GM12878 (cell line): Measurements from ENCODE around the gene GLT8D2. TPM values are rescaled to one million over a fixed set of nuclear protein-coding genes. Genes with fewer than 3 reads are reported as not detected.

Experiments used
- ATAC-seq: fragments of 200-7000 bp; cut with Tn5 transposase; 3 replicates; pipeline ENCODE4 v1.9.1; 2020; ENCODE audit warnings: mild to moderate bottlenecking, moderate library complexity
- BruUV-seq: library from RNA; stranded (reverse); fragments of 400-500 nt; replicated peaks from 2 replicates; lab custom pipeline; 2021; lab: Mats Ljungman, UMichigan
- CTCF ChIA-PET: fragments of 300-600 bp; sonication (Branson Sonifier 250); formaldehyde crosslinking; extraction: SDS; loops from one replicate; lab custom pipeline; 2021; ENCODE audit warnings: inconsistent platforms; lab: Yijun Ruan, JAX
- POLR2A ChIA-PET: fragments of 350-600 bp; formaldehyde crosslinking; extraction: SDS; loops from one replicate; lab custom pipeline; 2021; ENCODE audit warnings: inconsistent platforms; lab: Charles Lee
- RAD21 ChIA-PET: fragments of 300-600 bp; sonication (Branson Sonifier 250); formaldehyde crosslinking; loops from one replicate; lab custom pipeline; 2023; ENCODE audit warnings: antibody characterized with exemption; ENCODE audit not compliant: unreplicated experiment; lab: Charles Lee
- SMC1A ChIA-PET: fragments of 300-600 bp; sonication (Branson Sonifier 250); formaldehyde crosslinking; loops from one replicate; lab custom pipeline; 2023; ENCODE audit not compliant: unreplicated experiment, uncharacterized antibody; lab: Charles Lee
- DNase-seq: peaks from one replicate; pipeline ENCODE4 v3.0.0-alpha.2; 2011; ENCODE audit warnings: low read depth, low spot score
- FAIRE-seq: peaks from 3 replicates; lab custom pipeline; 2011; peaks lifted over from hg19 to GRCh38; lab: Jason Lieb, UNC
- H2AFZ ChIP-seq: 2 replicates; pipeline ENCODE4 v1.6.0; 2011; ENCODE audit warnings: low read depth, low read length, control low read depth; ENCODE audit not compliant: control insufficient read depth
- H3K27ac ChIP-seq: 2 replicates; pipeline ENCODE4 v1.5.1; 2011; ENCODE audit warnings: control low read depth; ENCODE audit not compliant: control insufficient read depth, insufficient read depth
- H3K27me3 ChIP-seq, 2 experiments: replicated peaks in 1 of 2; 2 replicates each; pipeline versions ENCODE4 v1.6.0 to v1.6.1; 2011; ENCODE audit warnings: low read length in 1 of 2; ENCODE audit not compliant: control insufficient read depth in 2 of 2, insufficient read depth in 2 of 2
- H3K36me3 ChIP-seq, 2 experiments: 2 replicates each; pipeline ENCODE4 v1.5.1; 2011; ENCODE audit warnings: low read length in 1 of 2; ENCODE audit not compliant: control insufficient read depth in 2 of 2, insufficient read depth in 2 of 2
- H3K4me1 ChIP-seq: 2 replicates; pipeline ENCODE4 v1.6.1; 2011; ENCODE audit warnings: mild to moderate bottlenecking, low read length, moderate library complexity, mixed read lengths; ENCODE audit not compliant: control insufficient read depth, insufficient read depth
- H3K4me2 ChIP-seq: 2 replicates; pipeline ENCODE4 v1.6.0; 2011; ENCODE audit warnings: control low read depth; ENCODE audit not compliant: control insufficient read depth, insufficient read depth
- H3K4me3 ChIP-seq: fragments of 200-600 bp; sonication (generic); 2 replicates; pipeline ENCODE4 v1.5.1; 2016
- H3K79me2 ChIP-seq: 2 replicates; pipeline ENCODE4 v1.6.0; 2011; ENCODE audit warnings: low read length; ENCODE audit not compliant: control insufficient read depth, insufficient read depth
- H3K9ac ChIP-seq: 2 replicates; pipeline ENCODE4 v1.8.0; 2011; ENCODE audit warnings: low read length, control low read depth, mixed read lengths; ENCODE audit not compliant: control insufficient read depth, insufficient read depth
- H3K9me3 ChIP-seq: replicated peaks from 3 replicates; pipeline ENCODE4 v1.5.1; 2011; ENCODE audit warnings: mild to moderate bottlenecking, low read length; ENCODE audit not compliant: control insufficient read depth, insufficient read depth
- H4K20me1 ChIP-seq: 2 replicates; pipeline ENCODE4 v1.6.0; 2011; ENCODE audit not compliant: control insufficient read depth, insufficient read depth
- BACH1 ChIP-seq: fragments of 450-650 bp; IDR thresholded peaks from 2 replicates; pipeline ENCODE4 v1.6.1; 2017; ENCODE audit warnings: mild to moderate bottlenecking, borderline replicate concordance
- CUX1 ChIP-seq: IDR thresholded peaks from 2 replicates; pipeline ENCODE4 v1.6.1; 2012; ENCODE audit warnings: improper control_type of control experiment, low read depth, low read length; ENCODE audit not compliant: insufficient replicate concordance
- HCFC1 ChIP-seq: fragments of 150-350 bp; IDR thresholded peaks from 2 replicates; pipeline ENCODE4 v1.6.1; 2014; ENCODE audit warnings: low read length
- IKZF1 ChIP-seq: fragments of 450-650 bp; conservative IDR thresholded peaks from 2 replicates; pipeline ENCODE4 v1.6.1; 2017; ENCODE audit warnings: antibody characterized with exemption, mild to moderate bottlenecking
- MAX ChIP-seq: IDR thresholded peaks from 2 replicates; pipeline ENCODE4 v1.6.1; 2012; ENCODE audit warnings: low read depth, low read length, improper control_type of control experiment
- MXI1 ChIP-seq: fragments of 150-350 bp; IDR thresholded peaks from 2 replicates; pipeline ENCODE4 v1.6.1; 2011; ENCODE audit warnings: low read depth, mild to moderate bottlenecking, inconsistent platforms, low read length, improper control_type of control experiment
- RCOR1 ChIP-seq: conservative IDR thresholded peaks from 2 replicates; pipeline ENCODE4 v1.6.1; 2012; ENCODE audit warnings: low read depth, low read length, improper control_type of control experiment
- USF1 ChIP-seq: IDR thresholded peaks from 2 replicates; pipeline ENCODE4 v1.6.1; 2011; ENCODE audit warnings: borderline replicate concordance, low read depth, mild to moderate bottlenecking, moderate library complexity, mixed read lengths, low read length; ENCODE audit not compliant: insufficient read depth; ENCODE audit errors: extremely low read length
- ZNF24 ChIP-seq: fragments of 450-650 bp; IDR thresholded peaks from 2 replicates; pipeline ENCODE4 v1.6.1; 2017; ENCODE audit warnings: antibody characterized with exemption, mild to moderate bottlenecking
- WGBS: methylation state at CpG from one replicate; pipeline ENCODE4 v1.1.6; 2016; ENCODE audit warnings: low lambda C conversion rate; ENCODE audit not compliant: insufficient replicate concordance, insufficient coverage; ENCODE audit errors: missing lambda C conversion rate; 5-methylcytosine and 5-hydroxymethylcytosine counted together
- in situ Hi-C: fragments of 300-500 bp; cut with MboI; formaldehyde crosslinking; loops from 9 replicates; pipeline ENCODE4 v1.14.3; 2018; ENCODE audit warnings: mixed read lengths
- intact Hi-C: fragments of 100-400 bp; cut with micrococcal nuclease; formaldehyde crosslinking; loops from one replicate; pipeline ENCODE4 v1.14.2; 2022; ENCODE audit not compliant: unreplicated experiment
- polyA plus RNA-seq, 11 experiments: library from polyadenylated mRNA; depleted of rRNA in 4 of 11; unstranded in 6 of 11; stranded (reverse) in 5 of 11; fragments of >200 nt; fragmentation: Nextera tagmentation in 4 of 11; fragmentation: Illumina TruSeq in 1 of 11; extraction: Ambion mirVana in 4 of 11; extraction: Trizol in 1 of 11; gene quantifications; 1 replicate in 1 of 11; 2 replicates in 10 of 11; pipeline versions ENCODE4 v1.2.1 to v1.2.3, GENCODE V29; 2011 to 2016; ENCODE audit warnings: inconsistent platforms in 2 of 11, missing spikeins in 2 of 11, low read depth in 1 of 11
- total RNA-seq, 4 experiments: library from RNA; depleted of rRNA in 3 of 4; stranded (reverse); fragments of >200 nt in 3 of 4; fragmentation: Illumina TruSeq in 1 of 4; extraction: Trizol in 1 of 4; gene quantifications; 2 replicates each; pipeline versions ENCODE4 v1.2.1 to v1.2.3, GENCODE V29; 2013 to 2021

GLT8D2 gene
- total and polyA plus RNA-seq, 10 of the 15 experiments (the other 5 are each of a cell fraction or from before 2014, with no cell fraction given): 0.06 to 0.80 (median 0.37) TPM; not detected in 1

- no TSS peak for BruUV-seq
- Histone ChIP-seq H3K79me2 (peaks cover 58% of the 10 kb centered on the region), H2AFZ (no peak overlapping the region), H3K4me1 (peaks cover 4% of the 10 kb centered on the region; the same call in 1 of the 2 replicates), H3K27me3 (no peaks in the 10 kb centered on the region), H3K9ac (no peak overlapping the region), H4K20me1 (no peaks in the 10 kb centered on the region), H3K4me2 (no peak overlapping the region), H3K9me3 (no peaks in the 10 kb centered on the region), H3K36me3 (peaks cover 2 to 23% of the 10 kb centered on the region in 2 experiments), H3K4me3 (no peak overlapping the region), H3K27ac (no peak overlapping the region)
- intact Hi-C loops: no loop called here
- ATAC-seq: no peak
- POLR2A ChIA-PET: interaction anchor here (0.6 to 1.3 kb wide), 2 partner anchors 11 to 18 kb away, joined by 3 read pairs; no protein-coding TSS in a partner anchor
- in situ Hi-C loops: no loop called here
- 94% methylated on average over 2 of the region's 2 CpGs for WGBS
- CTCF ChIA-PET: interaction anchor here (0.7 to 2.1 kb wide), 8 partner anchors 44 to 330 kb away, joined by 3 to 7 read pairs (median 4); partner anchors contain the start of gene HSP90B1
- FAIRE-seq: no peak
- no peak for DNase-seq
- TF ChIP-seq BACH1 (no peak), ZNF24 (no peak)
- RAD21 ChIA-PET: interaction anchor here (1.0 to 1.1 kb wide), 2 partner anchors 9 to 135 kb away, joined by 3 to 5 read pairs; no protein-coding TSS in a partner anchor
- SMC1A ChIA-PET: interaction anchor here (0.6 to 2.0 kb wide), 9 partner anchors 10 to 135 kb away, joined by 3 to 12 read pairs (median 3); partner anchors contain the start of gene TDG
Measured at GRCh38 chr12:103973909-103974308, 76.1 kb downstream of the GLT8D2 start.

- Histone ChIP-seq H4K20me1 (no peaks in the 10 kb centered on the region), H3K36me3 (peaks cover 0 to 14% of the 10 kb centered on the region in 2 experiments; a peak in 2 of 4 replicates), H3K4me2 (peak overlapping the region; percentile 40), H3K9me3 (no peaks in the 10 kb centered on the region), H3K4me3 (0 out of 2 replicates have a peak overlapping the region, but pooled peaks have one; percentile 34), H3K79me2 (peaks cover 92% of the 10 kb centered on the region), H3K4me1 (peaks cover 10% of the 10 kb centered on the region), H3K9ac (no peak overlapping the region; the same call in 1 of the 2 replicates), H3K27ac (no peak overlapping the region), H2AFZ (no peak overlapping the region), H3K27me3 (no peaks in the 10 kb centered on the region)
- DNase-seq (no peak), FAIRE-seq (no peak), ATAC-seq (no peak)
- WGBS: 55% methylated on average over 2 of the region's 2 CpGs
- ChIA-PET RAD21 (interaction anchor here (0.8 to 1.4 kb wide), 3 partner anchors 15 to 67 kb away, joined by 3 to 4 read pairs (median 3); no protein-coding TSS in a partner anchor), CTCF (interaction anchor here (1.1 to 1.5 kb wide), 3 partner anchors 85 to 139 kb away, joined by 3 to 7 read pairs (median 5); no protein-coding TSS in a partner anchor), SMC1A (interaction anchor here (0.9 to 6.6 kb wide), 7 partner anchors 15 to 95 kb away, joined by 3 to 67 read pairs (median 3); partner anchors contain the start of genes HCFC2 and HSP90B1), POLR2A (interaction anchor here (1.6 to 2.5 kb wide), 2 partner anchors 34 to 45 kb away, joined by 6 read pairs; no protein-coding TSS in a partner anchor)
- no TSS peak for BruUV-seq
- in situ Hi-C loops: no loop called here
- intact Hi-C loops: loop anchor here (5.0 to 10.0 kb wide), 3 partner anchors 87 to 315 kb away; no protein-coding TSS in a partner anchor
- no peak for TF ChIP-seq CUX1
- no peak for TF ChIP-seq IKZF1
- no peak for TF ChIP-seq USF1
- no peak for TF ChIP-seq RCOR1
- no peak for TF ChIP-seq HCFC1
- TF ChIP-seq MXI1: no peak
- TF ChIP-seq MAX: no peak
Measured at GRCh38 chr12:103969391-103969790, 80.6 kb downstream of the GLT8D2 start.
